ENCODE results near the gene REV1. TPM values are rescaled to one million over a fixed set of nuclear protein-coding genes. Genes with fewer than 3 reads are reported as not detected.

The REV1 gene
- total and polyA plus RNA-seq, 2 experiments from 2014 or later = 32.9 to 46.7 TPM

GRCh38 chr2:99450199-99450598 lies 39.6 kb downstream of the REV1 start:
- H3F3A ChIP-seq (replicated peaks; ENCODE audit: low read depth) = no peaks in the 10 kb centered on the region
- H3K4me3 ChIP-seq = no peak overlapping the region
- H3K36me3 Mint-ChIP-seq (ENCODE audit: low read depth) = peaks cover 42% of the 10 kb centered on the region
- no peaks in the 10 kb centered on the region for H3K9me3 Mint-ChIP-seq
- H3K27ac ChIP-seq (ENCODE audit: low read depth) = no peak overlapping the region
- no peak overlapping the region for H3K4me2 ChIP-seq
- H3K4me1 ChIP-seq (ENCODE audit: insufficient read depth) = no peaks in the 10 kb centered on the region
- no peak overlapping the region for H3K4me3 Mint-ChIP-seq
- H3K9me2 ChIP-seq (ENCODE audit: insufficient read depth) = no peaks in the 10 kb centered on the region
- no peak overlapping the region for H3K27ac Mint-ChIP-seq
- no peaks in the 10 kb centered on the region for H3K27me3 Mint-ChIP-seq (ENCODE audit: insufficient read depth, low read depth, poor library complexity)
- TF ChIP-seq ZNF114 (CRISPR knock-in tag; IDR thresholded peaks at IDR 0.05) (no peak), CREB1 (CRISPR knock-in tag; IDR thresholded peaks at IDR 0.05; ENCODE audit: low read depth) (no peak), JUNB (IDR thresholded peaks at IDR 0.05; ENCODE audit: unreplicated experiment) (no peak), ZNF331 (CRISPR knock-in tag; IDR thresholded peaks at IDR 0.05; ENCODE audit: low read depth) (no peak), ETS1 (IDR thresholded peaks at IDR 0.05) (no peak), NANOG (IDR thresholded peaks at IDR 0.05; ENCODE audit: borderline replicate concordance) (no peak), ZNF462 (CRISPR knock-in tag; IDR thresholded peaks at IDR 0.05) (no peak)
- DNase-seq (ENCODE audit: low spot score) (no peak), ATAC-seq (no peak)
- H2AFZ ChIP-seq = no peak overlapping the region
- no peaks in the 10 kb centered on the region for H3K4me1 Mint-ChIP-seq
- peaks cover 9% of the 10 kb centered on the region; the same call in 1 of the 2 replicates for H3K36me3 ChIP-seq (ENCODE audit: insufficient read depth)
- H3K27me3 ChIP-seq (ENCODE audit: insufficient read depth) = no peaks in the 10 kb centered on the region
- peaks cover 64% of the 10 kb centered on the region for H3K79me2 ChIP-seq (replicated peaks; ENCODE audit: insufficient read depth)
- H4K20me1 ChIP-seq (replicated peaks; ENCODE audit: insufficient read depth) = peaks cover 3% of the 10 kb centered on the region; the same call in 1 of the 2 replicates

Data from GM23338 (cell line).